NCI-H526 (cell line): ENCODE data around the gene CELA3B.
"Not testable (repeated sequence)": the region's sequence is repeated elsewhere in the genome, so short reads cannot be mapped to it uniquely, and the experiment has no call there.

Source experiments
- DNase-seq, 2 experiments: peaks; one replicate each; lab custom pipeline; 2025; lab: John Stamatoyannopoulos, UW

Gene CELA3B

GRCh38 chr1:22007262-22007661 is 30.4 kb downstream of the CELA3B start:
- not testable (repeated sequence) for DNase-seq

GRCh38 chr1:22009566-22009965 is 32.7 kb downstream of the CELA3B start:
- DNase-seq, result not testable (repeated sequence)

DNA sequence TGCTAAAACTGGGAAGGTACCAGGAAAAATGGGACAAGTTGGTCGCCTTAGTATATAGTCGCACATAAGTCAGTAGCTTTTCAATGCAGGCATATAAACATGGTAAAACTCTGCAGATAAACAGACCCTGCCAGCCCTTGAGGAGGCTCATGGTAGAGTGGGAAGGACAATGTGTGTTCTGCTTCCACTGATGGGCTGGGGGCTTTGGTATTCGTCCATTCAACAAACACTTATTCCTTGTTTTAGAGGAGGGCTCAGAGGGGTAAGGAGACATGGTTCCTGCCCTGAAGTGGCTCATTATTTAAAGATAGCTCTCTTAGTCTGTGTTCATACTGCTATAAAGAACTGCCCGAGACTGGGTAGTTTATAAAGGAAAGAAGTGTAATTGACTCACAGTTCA is 35.9 kb downstream of the CELA3B start:
- not testable (repeated sequence) for DNase-seq

DNA sequence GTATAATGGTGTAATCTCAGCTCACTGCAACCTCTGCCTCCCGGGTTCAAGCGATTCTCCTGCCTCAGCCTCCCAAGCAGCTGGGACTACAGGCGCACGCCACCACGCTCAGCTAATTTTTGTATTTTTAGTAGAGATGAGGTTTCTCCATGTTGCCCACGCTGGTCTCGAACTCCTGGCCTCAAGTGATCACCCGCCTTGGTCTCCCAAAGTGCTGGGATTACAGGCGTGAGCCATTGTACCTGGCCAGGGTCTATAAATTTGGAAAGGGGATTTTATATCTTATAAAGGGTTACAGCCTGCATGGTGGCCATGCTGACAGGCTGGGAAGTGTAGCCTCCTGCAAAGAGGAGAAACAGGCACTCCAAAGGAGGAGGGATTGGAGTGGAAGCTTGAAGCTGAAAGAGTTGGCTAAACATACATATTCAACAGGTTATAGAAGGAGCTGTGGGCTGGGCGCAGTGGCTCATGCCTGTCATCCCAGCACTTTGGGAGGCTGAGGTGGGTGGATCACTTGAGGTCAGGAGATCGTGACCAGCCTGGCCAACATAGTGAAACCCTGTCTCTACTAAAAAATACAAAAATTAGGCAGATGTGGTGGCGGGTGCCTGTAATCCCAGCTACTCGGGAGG is 37.9 kb downstream of the CELA3B start:
- DNase-seq, result not testable (repeated sequence)

GRCh38 chr1:22018583-22019559 is 42.0 kb downstream of the CELA3B start:
- DNase-seq, result no peak

- DNase-seq, result no peak
Measured at GRCh38 chr1:22021061-22021460, 44.2 kb downstream of the CELA3B start.

DNA sequence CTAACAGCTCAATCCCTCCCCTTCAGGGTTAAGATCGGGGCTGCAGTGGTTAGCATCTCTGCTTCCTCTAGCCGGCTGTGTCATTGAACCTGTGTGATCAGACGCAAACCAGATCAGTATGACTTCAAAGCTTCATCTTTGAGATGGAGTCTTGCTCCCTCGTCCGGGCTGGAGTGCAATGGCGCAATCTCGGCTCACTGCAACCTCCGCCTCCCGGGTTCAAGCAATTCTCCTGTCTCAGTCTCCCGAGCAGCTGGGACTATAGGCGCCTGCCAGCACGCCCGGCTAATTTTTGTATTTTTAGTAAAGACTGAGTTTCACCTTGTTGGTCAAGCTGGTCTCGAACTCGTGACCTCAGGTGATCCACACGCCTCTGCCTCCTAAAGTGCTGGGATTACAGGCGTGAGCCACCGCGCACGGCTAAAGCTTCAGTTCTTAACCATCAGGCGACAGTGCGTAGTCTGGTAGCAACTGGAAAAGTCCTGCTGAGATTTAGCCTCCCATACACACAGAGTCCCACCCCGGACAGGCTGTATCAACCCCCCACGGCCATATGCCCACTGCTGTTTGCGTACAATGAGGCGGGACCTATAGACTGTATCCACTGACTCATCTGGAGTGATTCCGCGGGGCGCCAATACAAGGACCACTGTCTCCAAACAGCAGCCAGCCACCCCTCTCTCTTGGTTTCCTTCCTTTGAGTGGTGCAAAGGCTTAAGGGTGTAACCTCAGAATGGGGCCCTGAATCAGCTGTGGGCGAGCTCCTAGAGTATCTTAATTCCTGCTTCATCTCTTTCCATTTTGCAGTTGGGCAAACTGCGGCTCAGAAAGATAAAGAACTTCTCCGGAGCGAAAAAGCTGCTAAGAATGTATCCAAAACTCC is 47.9 kb downstream of the CELA3B start:
- peak; percentile 69 to 75 for DNase-seq

- DNase-seq, result peak; percentile 12 to 88
Measured at GRCh38 chr1:22025368-22026155, 48.7 kb downstream of the CELA3B start.

DNA sequence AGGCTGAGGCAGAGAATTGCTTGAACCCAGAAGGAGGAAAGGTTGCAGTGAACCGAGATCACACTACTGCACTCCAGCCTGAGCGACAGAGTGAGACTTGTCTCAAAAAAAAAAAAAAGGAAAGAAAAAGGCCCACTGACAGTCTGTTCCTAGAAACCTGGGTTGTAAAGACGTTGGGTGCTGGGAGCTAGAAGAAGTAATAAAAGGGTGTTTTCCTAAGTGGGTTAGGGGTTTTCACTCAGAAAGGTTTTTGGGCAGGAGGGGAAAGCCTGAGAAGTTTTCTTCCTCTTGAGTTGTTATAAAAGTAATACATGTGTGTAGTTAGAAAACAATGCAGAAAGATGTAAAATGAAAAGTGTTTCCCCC is 50.1 kb downstream of the CELA3B start:
- no peak for DNase-seq

DNA sequence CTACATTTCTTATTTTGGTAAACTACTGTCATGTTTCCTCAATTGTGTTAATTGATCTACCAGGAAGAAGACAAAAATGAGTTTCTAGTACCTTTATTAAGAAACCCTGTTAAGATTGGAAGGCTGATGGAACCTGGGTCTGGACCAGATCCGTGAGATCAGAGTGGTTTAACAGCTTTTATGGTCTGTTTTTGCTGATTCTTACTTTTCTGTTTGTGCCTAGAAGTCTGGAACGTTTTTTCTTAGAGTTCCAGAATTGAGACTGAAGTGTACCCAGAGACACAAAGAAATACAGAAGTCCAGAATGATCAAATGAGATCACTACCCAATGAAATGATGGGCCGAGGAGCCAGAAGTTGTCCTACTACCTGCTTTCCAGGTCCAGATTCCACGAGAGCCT is 53.2 kb downstream of the CELA3B start:
- DNase-seq, result no peak

- DNase-seq, result no peak
Measured at GRCh38 chr1:22030473-22030872, 53.7 kb downstream of the CELA3B start.

GRCh38 chr1:22031214-22031962 is 54.6 kb downstream of the CELA3B start:
- DNase-seq, result no peak

DNA sequence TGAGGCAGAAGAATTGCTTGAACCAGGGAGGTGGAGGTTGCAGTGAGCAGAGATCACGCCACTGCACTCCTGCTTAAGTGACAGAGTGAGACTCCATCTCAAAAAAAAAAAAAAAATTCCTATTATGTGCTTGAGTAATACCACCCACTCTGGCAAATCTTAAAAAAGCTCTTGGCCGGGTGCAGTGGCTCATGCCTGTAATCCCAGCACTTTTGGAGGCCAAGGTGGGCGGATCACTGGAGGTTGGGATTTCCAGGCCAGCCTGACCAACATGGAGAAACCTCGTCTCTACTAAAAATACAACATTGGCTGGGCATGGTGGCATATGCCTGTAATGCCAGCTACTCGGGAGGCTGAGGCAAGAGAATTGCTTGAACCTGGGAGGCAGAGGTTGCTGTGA is 58.0 kb downstream of the CELA3B start:
- not testable (repeated sequence) for DNase-seq

DNA sequence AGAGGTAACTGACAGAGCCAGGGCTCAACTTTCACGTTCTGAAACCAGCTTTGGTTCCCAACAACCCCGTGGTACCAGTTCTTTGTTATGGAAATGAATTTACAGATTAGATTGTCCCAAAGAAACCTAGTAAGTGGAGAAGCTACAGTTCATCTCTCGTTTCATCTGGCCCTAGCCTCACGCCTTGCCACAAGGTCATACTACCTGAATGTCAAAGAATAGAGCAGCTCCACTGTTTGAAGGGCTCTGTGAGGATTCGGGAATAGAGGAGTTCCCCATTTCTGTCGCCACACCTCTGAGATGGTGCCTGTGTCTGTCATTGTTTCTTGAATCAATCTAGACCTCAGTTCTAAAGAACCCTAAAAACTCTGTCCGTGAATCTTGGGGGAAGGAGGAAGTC is 60.7 kb downstream of the CELA3B start:
- no peak for DNase-seq

DNA sequence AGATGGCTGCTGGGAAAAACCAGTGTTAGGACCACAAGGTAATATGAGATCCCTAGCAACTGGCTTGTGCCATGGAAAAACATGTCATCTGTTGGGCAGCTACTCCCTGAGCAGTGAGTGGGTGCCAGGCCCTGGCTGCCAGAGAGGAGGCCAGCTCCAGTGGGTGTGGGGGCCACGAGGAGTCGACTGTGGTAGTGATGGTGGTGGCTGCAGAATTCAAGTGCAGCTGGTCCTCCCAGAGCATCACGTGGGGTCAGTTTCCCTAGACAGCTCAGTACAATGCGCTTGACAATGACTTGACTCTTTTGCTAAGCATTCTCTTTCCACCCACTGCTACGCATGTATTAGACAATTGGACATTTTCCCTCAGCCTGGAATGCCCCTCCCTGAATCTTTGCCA is 61.2 kb downstream of the CELA3B start:
- DNase-seq, result no peak
